GM18499 (cell line): ENCODE measurements around the gene TMEM121.

Experiments
- ATAC-seq: cut with Tn5 transposase; IDR thresholded peaks from one replicate; pipeline ENCODE4 v1.9.1; 2021; ENCODE audit warnings: moderate number of reproducible peaks; ENCODE audit not compliant: insufficient read depth, unreplicated experiment

Gene TMEM121

DNA sequence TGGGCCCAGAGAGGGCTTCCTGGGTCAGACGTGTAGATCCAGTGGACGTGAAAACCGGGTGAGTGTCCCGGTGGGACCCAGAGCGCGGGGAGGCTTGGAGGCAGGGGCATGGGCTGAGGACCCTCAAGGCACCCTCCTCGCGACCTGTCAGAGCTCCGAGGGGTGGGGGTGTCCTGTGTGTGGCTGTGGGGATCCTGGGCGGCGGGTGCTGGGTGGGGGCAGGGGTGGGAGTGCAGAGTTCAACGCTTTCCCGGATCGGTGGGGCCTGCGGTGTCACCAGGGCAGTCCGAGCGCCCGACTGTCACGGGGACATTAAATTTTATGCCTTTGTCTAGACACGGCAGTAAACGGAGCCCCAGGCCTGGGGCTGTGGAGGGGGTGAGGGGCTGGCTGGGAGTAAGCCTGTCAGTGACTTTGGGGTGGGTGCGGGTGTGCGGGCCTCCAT is 1.0 kb downstream of the TMEM121 start:
- no peak for ATAC-seq

DNA sequence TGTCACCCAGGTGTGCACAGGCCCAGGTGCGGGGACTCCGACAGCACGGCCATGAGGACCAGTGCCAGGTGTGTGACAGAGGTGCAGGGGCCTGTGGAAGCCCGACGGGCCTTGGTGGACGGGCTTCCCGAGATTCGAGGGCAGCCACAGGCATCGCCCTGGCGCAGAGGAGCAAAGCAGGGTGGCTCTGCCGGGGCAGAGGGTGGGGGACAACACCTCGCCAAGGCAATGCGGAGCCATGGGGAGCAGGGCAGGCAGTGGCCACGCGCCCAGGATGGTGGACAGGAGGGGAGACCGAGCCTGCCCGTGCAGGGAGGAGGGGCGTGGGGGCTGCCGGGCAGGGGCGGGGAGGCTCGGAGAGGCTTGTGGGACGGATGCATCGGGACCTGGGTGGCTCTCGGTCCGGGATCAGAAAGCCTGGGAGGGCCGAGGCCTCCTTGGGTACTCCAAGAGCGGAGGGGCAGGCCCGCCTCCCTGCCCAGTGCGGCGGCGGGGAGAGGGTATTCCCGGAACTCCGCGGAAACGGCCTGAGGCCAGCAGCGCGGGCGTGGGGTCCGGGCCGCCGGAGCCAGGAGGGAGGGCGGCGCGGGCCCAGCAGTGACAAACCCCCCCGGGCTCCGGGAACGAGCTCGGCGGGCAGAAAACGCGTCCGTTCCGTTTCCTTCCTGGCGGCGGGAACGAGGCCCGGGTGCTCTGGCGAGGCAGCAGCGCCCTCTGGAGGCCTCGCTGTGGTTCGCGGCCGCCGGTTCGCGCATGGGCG is 1.6 kb downstream of the TMEM121 start:
- no peak for ATAC-seq

DNA sequence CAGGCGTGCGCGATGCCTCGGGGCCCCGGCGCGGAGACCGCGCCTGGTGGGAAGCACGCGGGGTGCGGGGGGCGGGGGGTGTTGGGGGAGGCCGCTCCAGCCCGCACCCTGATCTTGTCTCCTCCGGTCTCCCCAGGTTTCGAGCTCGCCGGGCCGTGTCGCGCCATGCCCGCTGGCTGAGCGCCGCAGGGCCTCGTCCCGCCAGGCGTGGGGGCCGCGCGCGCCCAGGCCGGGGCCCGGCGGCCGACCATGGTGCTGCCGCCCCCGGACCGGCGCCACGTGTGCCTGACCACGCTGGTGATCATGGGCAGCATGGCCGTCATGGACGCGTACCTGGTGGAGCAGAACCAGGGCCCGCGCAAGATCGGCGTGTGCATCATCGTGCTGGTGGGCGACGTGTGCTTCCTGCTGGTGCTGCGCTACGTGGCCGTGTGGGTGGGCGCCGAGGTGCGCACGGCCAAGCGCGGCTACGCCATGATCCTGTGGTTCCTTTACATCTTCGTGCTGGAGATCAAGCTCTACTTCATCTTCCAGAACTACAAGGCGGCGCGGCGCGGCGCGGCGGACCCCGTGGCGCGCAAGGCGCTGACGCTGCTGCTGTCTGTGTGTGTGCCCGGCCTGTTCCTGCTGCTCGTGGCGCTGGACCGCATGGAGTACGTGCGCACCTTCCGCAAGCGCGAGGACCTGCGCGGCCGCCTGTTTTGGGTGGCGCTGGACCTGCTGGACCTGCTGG is 2.4 kb downstream of the TMEM121 start:
- ATAC-seq: no peak

DNA sequence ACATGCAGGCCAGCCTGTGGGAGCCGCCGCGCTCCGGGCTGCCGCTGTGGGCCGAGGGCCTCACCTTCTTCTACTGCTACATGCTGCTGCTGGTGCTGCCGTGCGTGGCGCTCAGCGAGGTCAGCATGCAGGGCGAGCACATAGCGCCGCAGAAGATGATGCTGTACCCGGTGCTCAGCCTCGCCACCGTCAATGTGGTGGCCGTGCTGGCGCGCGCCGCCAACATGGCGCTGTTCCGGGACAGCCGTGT is 2.9 kb downstream of the TMEM121 start:
- ATAC-seq: no peak

GRCh38 chr14:105529569-105530284 is 3.3 kb downstream of the TMEM121 start:
- no peak for ATAC-seq

DNA sequence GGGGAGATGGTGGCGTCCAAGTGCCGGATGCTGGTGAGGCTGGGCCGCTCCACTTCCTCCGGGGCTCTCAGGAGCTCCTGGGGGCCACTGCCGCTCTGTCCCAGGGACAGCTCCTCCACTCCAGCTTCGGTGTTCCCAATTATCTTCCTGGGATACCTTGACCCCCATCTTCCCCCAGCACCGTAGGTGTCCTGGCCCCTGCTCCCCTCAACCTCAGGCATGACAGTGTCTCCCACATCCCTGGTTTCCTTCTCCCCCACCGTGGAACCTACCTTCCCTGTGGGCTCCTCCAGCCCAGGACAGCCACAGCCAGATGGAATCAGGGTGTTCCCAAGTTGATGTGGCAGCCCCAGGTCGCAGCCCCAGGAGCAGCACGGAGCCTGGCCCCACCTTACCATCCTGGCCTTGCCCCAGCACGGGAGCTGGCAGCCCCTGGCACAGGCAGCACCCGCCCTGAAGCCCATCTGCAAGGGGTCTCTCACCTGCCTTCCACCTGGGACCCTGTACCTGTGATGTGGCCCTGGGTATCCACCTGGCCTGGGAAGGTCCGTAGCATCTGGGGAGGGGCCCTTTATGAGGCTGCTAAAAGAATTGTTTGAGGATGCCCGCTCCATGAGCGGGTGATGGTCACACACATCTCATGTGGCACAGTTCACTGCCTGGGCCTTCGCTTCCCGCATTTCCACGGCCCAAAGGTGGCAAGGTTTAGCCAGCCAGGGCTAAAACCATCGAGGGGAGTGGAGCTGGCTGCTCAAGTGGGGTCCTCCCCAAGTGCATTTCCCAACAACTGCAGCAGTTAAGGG is 4.1 kb downstream of the TMEM121 start:
- ATAC-seq: no peak

DNA sequence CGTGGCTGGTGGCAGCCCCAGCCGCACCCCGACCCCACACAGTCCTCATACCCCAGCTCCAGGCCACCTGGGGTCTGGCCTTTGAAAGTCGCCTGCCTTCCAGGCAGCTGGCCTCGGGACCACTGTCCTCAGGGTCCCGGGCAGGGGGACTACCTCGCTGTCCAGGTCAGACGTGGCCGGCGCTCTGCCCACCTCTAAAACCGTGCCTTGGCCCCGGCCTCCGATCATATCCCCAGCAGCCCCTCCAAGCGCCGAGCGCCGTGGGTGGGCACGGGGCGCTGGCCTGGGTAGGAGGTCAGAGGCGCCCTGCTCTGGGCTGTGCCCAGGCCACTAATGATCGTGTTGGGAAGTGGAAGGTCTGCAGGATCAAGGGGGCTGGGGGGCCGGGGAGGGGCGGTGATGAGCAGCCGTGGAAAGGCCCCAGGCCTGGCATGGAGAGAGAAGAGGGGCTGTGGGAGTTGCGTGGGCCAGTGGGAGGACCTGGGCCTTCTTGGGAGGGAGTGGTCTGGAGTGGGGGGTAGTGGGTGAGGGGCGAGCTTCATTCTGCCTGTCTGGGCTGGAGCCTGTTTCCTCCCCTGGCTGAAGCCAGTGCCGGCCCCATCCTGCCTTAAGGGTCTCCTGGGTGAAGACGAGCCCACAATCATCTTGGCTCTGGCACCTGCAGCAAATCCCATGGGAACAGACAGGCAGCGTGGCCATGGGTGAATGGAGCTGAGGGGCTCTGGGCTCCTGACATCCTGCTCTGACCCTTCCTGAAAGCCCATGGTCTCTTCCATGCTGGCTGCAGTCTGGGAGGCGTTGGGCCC is 4.9 kb downstream of the TMEM121 start:
- ATAC-seq: no peak

DNA sequence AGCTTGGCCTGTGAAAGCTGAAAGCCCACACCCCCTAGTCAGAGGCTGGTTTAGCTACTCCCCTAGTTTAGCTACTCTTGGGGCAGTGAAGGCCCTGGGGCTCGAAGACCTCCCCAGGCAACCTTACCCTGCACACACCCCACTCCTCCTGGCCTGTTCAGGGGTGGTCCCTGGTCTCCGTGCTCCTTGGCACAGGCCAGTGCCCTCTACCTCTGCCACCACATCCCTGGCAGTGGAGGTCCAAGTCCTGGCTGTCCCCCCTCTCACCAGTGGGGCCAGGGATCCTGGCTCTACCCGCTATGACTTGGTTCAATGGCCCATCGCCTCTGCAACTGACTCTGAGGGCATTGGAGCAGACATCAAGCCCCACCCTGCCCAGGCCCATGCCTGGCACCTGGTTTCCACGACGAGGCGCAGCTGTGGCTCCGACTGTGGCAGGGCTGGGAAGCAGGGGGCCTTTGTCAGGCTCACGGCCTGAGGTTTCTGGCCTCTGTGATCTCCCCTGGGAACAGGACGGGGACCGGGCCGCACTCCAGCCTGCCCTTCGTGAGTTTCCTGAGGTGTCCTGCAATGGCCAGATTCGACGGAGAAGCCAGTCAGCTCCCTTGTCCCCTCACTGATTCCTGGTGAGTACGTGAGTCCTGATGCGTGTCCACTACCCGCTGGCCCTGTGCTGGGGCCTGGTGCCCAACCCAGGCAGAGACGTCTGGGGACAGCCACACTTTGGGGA is 5.7 kb downstream of the TMEM121 start:
- no peak for ATAC-seq

DNA sequence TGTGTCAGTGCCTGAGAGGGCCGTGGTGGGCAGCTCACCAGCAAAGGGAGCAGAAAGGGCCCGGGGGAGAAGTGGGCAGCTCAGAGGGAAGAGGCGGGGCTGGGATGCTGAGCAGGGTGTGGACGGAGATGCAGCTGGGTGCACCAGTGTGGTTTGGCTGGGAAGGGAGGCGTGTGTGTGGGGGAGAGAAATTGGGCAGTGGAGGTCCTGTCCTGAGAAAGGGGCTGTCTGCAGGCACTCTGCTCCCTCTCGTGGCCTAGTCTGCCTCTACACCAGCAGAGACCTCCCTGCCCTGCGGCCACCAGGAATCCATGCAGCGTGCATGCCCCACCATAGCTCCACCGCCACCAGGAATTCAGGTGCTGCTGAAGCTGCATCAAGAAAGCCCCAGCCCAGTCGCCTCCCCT is 6.4 kb downstream of the TMEM121 start:
- no peak for ATAC-seq

- ATAC-seq: no peak
Measured at GRCh38 chr14:105533391-105533790, 7.0 kb downstream of the TMEM121 start.

DNA sequence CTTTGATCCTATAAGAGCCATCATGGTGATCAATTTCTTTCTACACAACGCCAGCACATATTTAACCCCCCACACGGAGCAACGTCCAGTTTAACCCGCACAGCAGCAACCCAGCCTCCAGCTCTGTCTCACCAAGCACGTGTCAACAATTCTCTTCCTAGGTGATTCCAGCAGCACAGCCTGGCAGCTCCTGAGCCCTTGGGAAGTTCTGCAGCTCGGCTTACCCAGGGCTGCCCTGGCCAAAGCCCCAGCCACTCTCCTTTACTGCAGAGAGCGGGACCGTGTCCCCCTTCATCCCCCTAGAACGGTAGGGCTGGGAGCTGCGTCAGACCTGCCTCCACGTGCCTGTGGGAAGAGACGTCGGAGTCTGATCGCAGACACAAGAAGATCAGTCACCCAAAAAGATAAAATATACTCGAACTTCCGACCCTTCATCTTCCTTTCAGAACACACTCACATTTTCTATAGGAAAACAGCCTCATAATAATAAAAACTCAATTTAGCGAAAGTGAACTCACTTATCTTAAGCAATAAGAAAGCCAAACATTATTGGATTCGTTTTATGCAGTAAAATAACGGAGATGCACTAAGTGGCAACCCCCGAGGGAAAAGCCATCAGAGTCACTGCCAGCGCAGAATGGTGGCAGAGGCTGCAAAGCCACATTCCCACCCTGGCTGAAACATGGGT is 7.6 kb downstream of the TMEM121 start:
- ATAC-seq: no peak

- no peak for ATAC-seq
Measured at GRCh38 chr14:105534586-105534985, 8.2 kb downstream of the TMEM121 start.

DNA sequence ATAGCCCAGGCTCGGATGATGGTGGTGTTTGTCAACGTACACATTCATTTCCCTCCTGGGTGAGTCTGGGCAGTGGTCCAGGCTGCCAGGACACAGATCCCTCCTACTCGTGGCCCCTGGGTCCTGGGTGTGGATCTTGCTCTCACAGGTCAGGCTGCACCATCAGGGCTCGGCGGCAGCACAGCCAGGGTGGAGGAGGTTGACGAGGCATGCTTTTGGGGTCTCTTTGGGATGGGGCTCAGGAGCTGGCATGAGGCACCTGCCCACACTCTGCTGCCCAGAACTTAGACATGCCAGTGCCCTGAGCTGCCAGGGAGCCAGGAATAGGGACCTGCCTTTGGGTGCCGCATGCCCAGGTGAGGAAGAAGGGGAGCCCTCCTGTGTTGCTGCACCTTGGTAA is 9.7 kb downstream of the TMEM121 start:
- ATAC-seq: no peak

GRCh38 chr14:105536691-105537579 is 10.6 kb downstream of the TMEM121 start:
- ATAC-seq: no peak

DNA sequence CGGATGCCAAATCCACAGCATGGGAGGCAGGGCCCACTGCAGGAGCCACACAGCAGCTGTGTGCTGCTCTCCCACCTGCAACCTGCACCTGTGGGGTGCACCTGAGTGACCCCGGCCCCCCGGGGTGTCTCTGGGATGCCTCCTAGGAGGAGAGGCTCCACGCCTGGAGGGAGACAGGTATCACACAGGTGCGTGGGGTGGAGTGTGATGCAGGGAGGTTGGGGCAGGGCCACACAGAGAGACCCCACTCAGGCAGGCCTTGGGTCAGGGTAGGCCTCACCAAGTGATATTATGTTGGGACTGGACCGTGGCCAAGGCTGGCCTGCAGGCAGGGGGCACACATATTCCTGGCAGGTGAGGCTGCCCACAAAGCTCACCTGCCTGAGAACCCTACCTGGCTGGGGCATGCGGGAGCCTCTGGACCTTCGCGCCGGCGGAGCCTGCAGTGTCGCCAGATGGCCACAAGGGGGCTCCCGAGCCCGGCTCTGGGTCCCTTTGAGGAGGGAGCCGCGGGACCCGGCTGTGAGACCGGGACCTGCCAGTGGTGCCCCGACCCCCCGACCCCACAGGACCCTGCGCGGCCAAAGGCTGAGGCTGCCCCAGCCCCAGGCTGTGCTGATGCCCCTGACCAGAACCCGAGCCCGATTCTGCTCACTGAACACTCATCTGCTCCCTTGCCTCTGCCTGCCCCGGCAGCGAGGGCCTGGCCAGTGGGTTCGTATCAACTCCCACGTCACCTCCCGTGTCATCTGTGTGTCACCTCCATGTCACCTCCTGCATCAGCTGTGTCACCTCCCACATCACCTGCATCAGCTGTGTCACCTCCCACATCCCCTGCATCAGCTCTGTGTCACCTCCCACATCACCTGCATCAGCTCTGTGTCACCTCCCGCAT is 11.4 kb downstream of the TMEM121 start:
- no peak for ATAC-seq

DNA sequence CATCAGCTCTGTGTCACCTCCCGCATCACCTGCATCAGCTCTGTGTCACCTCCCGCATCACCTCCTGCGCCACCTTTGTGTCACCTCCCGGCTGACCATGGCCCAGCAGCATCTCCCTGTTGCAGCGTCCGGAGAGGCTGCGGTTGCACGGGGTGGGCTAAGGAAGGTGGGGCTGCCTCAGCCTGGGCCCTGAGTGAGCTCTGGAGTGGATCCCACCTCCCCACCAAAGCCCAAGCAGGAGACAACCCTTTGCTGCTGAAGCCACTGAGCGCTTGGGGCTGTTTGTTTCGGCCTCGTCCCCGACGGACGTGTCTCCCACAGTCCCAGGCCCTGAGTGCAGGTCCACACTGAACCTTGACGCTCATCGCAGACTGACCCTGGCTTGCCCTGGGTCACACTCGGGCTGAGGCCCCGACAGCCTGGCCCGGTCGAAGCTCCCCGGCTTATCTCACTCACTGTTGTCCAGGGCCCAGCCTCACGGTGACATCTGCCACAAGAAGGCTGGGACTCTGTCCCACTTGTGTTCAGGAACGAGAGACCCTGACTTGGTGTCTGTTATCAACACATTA is 12.2 kb downstream of the TMEM121 start:
- ATAC-seq: no peak
